Measurements from ENCODE around the gene NF1.

Gene NF1

GRCh38 chr17:31134576-31134975, 39.8 kb downstream of the NF1 start:
- POLR2A ChIA-PET (ENCODE audit: low non-redundant PET), result no interaction called here

GRCh38 chr17:31136319-31136718, 41.5 kb downstream of the NF1 start:
- POLR2A ChIA-PET (ENCODE audit: low non-redundant PET), result no interaction called here
- H3K27ac ChIP-seq, result no peak overlapping the region
- no peak for DNase-seq (ENCODE audit: low spot score)
- no peak for TF ChIP-seq CTCF (conservative IDR thresholded peaks at IDR 0.05; ENCODE audit: low read depth)
- CTCF ChIA-PET, result no interaction called here

More at GRCh38 chr17:31134576-31134975, 39.8 kb downstream of the NF1 start:
- TF ChIP-seq CTCF (conservative IDR thresholded peaks at IDR 0.05; ENCODE audit: low read depth), result no peak
- no peak overlapping the region for H3K27ac ChIP-seq
- no peak for DNase-seq (ENCODE audit: low spot score)
- CTCF ChIA-PET, result interaction anchor here (0.7 kb wide), 1 partner anchor 81 kb away, joined by 4 read pairs; no protein-coding TSS in a partner anchor

- POLR2A ChIA-PET (ENCODE audit: low non-redundant PET), result no interaction called here
- CTCF ChIA-PET, result no interaction called here
These were observed 45.3 kb downstream of the NF1 start for GRCh38 chr17:31140111-31140510.

DNA sequence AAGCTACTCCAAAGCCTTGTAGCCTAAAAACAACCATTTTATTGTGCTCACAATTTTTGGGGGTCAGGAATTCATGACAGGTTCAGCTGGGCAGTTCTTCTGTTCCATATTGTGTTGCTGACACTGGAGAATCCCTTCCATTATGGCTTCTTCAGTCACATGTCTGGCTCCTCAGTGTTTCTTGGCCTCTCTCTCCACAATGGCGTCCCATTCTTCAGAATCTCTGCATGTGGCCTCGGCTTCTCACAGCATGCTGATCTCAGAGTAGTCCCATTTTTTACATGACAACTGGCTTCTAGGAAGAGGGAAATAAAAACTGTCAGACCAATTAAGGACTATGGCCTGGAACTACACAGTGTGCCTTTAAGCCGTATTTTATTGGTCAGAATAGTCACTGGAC, 49.7 kb downstream of the NF1 start:
- ChIA-PET POLR2A (ENCODE audit: low non-redundant PET) (no interaction called here), CTCF (no interaction called here)
- DNase-seq (ENCODE audit: low spot score), result no peak
- TF ChIP-seq CTCF (conservative IDR thresholded peaks at IDR 0.05; ENCODE audit: low read depth), result no peak
- H3K27ac ChIP-seq, result no peak overlapping the region

More at GRCh38 chr17:31140111-31140510, 45.3 kb downstream of the NF1 start:
- H3K27ac ChIP-seq, result no peak overlapping the region
- no peak for TF ChIP-seq CTCF (conservative IDR thresholded peaks at IDR 0.05; ENCODE audit: low read depth)
- no peak for DNase-seq (ENCODE audit: low spot score)

- ChIA-PET CTCF (no interaction called here), POLR2A (ENCODE audit: low non-redundant PET) (no interaction called here)
- TF ChIP-seq CTCF (conservative IDR thresholded peaks at IDR 0.05; ENCODE audit: low read depth), result no peak
- no peak overlapping the region for H3K27ac ChIP-seq
- DNase-seq (ENCODE audit: low spot score), result no peak
These were observed 50.1 kb downstream of the NF1 start for GRCh38 chr17:31144836-31145235.

DNA sequence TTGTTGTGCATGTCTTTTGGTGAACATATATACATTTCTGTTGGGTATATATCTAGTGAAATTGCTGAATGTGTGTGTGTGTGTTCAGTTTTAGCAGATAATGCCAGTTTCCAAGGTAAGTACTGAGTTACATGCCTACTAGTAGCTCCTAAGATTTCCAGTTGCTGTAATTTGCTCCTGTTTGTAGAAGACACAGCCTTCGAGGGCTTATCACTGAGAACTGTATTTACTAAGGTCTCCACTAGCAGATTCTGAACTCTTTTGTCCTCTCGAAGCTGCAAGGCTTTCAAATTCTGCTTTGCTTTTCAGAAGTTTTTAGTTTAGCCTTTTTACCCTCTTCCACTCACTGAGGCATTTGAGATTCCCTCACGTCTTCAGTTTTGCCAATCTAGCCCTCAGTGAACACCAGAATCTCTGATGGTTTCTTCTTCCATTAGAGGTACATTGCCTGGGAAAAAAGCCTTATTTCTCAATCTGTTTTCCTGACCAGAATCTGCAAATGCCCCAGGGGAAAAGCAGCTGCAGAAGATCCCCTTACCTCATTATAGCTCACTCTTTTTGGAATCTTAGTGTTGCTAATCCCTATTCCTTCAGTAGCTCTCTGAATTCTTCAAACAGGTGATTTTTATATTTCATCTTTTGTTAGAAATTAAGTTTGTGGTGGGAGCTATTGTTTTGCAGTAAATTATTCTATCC, 52.9 kb downstream of the NF1 start:
- ChIA-PET POLR2A (ENCODE audit: low non-redundant PET) (no interaction called here), CTCF (no interaction called here)
- TF ChIP-seq CTCF (conservative IDR thresholded peaks at IDR 0.05; ENCODE audit: low read depth), result no peak
- no peak overlapping the region for H3K27ac ChIP-seq
- no peak for DNase-seq (ENCODE audit: low spot score)

Measured in RWPE1 (cell line).